ENCODE measurements around the gene FAM20B. TPM values are rescaled to one million over a fixed set of nuclear protein-coding genes. Genes with fewer than 3 reads are reported as not detected.

The FAM20B gene
- total and polyA plus RNA-seq, 8 donors, result 5.4 to 24.6 (median 16.0) TPM

DNA sequence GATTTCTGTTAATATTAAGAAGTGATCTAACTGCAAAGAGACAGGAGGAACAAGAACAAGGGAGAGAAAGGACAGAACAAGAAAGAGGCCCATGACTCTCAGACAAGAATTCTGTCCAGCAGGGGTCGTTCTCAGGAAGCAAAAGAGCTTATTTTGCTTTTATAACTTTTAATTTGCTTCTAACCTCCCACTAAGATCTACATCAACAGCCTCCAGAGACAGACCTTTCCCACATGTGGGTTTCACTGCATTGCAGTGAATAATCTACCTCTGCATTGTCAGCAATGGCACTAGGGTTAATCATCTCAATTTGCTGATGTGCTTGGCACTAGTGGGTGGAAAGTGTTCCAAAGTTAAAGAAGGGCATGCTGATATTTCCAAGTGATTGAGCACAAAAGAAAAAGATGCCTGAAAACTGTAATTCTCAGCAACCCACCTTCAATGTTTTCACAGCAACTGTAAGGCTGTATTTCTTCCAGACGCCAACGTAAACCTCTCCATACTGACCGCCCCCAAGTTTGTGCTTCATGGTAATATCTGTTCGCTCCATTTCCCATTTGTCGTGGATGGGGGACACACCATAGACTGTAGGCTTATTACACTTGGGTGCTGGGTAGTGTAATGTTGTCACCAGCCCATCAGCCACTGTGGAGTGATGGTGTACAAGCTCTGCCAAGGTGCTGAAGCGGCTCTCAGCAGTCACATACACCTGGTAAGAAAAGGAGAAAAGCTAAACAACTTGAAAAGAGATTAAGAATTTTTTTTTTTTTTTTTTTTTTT lies 95.7 kb downstream of the FAM20B start:
- H3K27ac ChIP-seq, result no peak overlapping the region
- peak in 3 of 4 donors; percentile 22 to 31 (median 23) for TF ChIP-seq CTCF (IDR thresholded peaks at IDR 0.05)
- FAIRE-seq (no peak), ATAC-seq (peak in 3 of 4 donors; percentile 52 to 56 (median 52)), DNase-seq (peak in 1 of 6 donors; percentile 25)
- 84 to 85% methylated on average over 7 of the region's 7 CpGs for WGBS, 2 donors
- peaks cover 0 to 22% (median 14%) of the 10 kb centered on the region in 3 donors for H3K36me3 ChIP-seq
- intact Hi-C loops (cut with DNase I), result no loop called here
- H3K4me1 ChIP-seq, result no peaks in the 10 kb centered on the region
- H3K9me3 ChIP-seq, result no peaks in the 10 kb centered on the region
- H3K4me3 ChIP-seq, result no peak overlapping the region
- H3K27me3 ChIP-seq, result no peaks in the 10 kb centered on the region

DNA sequence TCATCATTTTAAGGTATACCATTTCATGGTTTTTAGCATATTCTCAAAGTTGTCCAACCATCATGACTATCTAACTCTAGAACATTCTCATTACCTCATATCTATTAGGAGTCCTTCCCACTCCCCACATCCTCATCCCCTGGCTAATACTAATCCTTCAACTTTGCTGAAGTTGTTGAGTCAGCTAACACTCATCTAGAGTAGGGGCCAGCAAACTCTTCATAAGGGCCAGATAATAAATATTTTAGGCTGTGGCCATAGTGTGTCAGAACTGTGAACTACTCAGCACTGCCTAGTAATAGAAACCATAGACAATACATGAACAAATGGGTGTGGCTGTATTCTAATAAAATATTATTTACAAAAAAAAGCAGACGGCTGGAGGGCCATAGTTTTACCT lies 99.2 kb downstream of the FAM20B start:
- no peaks in the 10 kb centered on the region for H3K27me3 ChIP-seq
- FAIRE-seq, result no peak
- H3K27ac ChIP-seq, result no peak overlapping the region
- intact Hi-C loops (cut with DNase I), result no loop called here
- TF ChIP-seq CTCF (IDR thresholded peaks at IDR 0.05), result no peak
- H3K4me1 ChIP-seq, result peaks cover 0 to 20% (median 8%) of the 10 kb centered on the region in 3 donors
- H3K36me3 ChIP-seq, result no peaks in the 10 kb centered on the region
- no peak for DNase-seq
- H3K9me3 ChIP-seq, result no peaks in the 10 kb centered on the region
- 91 to 93% methylated on average over 1 of the region's 1 CpG for WGBS, 2 donors
- no peak for ATAC-seq
- H3K4me3 ChIP-seq, result no peak overlapping the region

Other genes starting within 250 kb of the FAM20B start
- 10 to 100 TPM in 1 of 6 donors, 1 to 10 TPM in 5; 2.9 to 10.1 (median 4.6) TPM for gene ANGPTL1, start 154.8 kb upstream of the FAM20B start, total RNA-seq
- gene ANGPTL1, start 154.8 kb upstream of the FAM20B start, polyA plus RNA-seq, result 1 to 10 TPM; 2.5 to 9.5 TPM
- gene TOR3A, start 56.2 kb downstream of the FAM20B start, total RNA-seq, result 10 to 100 TPM in 5 of 6 donors, 1 to 10 TPM in 1; 8.3 to 16.3 (median 13.1) TPM
- 10 to 100 TPM in 1 of 2 donors, 1 to 10 TPM in 1; 8.7 to 20.0 TPM for gene TOR3A, start 56.2 kb downstream of the FAM20B start, polyA plus RNA-seq
- gene ABL2, start 203.8 kb downstream of the FAM20B start, total RNA-seq, result 10 to 100 TPM in 2 of 6 donors, 1 to 10 TPM in 4; 8.0 to 13.8 (median 9.2) TPM
- gene ABL2, start 203.8 kb downstream of the FAM20B start, polyA plus RNA-seq, result 1 to 10 TPM; 3.4 to 3.6 TPM

Data from pancreas (tissue), 10 donors.